ENCODE measurements around the gene THADA. TPM values are rescaled to one million over a fixed set of nuclear protein-coding genes. Genes with fewer than 3 reads are reported as not detected.

The THADA gene
- total and polyA plus RNA-seq, 12 donors = 7.5 to 18.0 (median 15.2) TPM

DNA sequence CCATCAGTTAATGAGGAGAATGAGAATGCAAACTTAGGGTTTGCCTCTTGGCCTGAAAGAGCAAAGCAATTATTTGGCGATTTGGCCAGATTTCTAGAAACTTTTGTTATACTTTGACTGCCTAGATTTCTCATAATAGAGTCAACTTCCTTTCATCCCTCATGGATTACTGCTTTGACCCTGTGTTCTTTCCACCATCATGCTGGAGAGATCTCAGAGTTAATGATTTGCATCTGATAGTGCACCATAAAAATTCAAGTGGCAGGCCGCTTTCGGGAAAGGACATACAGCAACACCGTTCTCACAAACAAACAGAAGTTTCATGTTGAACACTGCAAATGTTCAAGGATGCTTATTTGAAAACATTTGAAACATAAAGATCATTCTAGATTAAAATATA, 225.7 kb downstream of the THADA start:
- TF ChIP-seq, protein P1, sequence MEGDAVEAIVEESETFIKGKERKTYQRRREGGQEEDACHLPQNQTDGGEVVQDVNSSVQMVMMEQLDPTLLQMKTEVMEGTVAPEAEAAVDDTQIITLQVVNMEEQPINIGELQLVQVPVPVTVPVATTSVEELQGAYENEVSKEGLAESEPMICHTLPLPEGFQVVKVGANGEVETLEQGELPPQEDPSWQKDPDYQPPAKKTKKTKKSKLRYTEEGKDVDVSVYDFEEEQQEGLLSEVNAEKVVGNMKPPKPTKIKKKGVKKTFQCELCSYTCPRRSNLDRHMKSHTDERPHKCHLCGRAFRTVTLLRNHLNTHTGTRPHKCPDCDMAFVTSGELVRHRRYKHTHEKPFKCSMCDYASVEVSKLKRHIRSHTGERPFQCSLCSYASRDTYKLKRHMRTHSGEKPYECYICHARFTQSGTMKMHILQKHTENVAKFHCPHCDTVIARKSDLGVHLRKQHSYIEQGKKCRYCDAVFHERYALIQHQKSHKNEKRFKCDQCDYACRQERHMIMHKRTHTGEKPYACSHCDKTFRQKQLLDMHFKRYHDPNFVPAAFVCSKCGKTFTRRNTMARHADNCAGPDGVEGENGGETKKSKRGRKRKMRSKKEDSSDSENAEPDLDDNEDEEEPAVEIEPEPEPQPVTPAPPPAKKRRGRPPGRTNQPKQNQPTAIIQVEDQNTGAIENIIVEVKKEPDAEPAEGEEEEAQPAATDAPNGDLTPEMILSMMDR (IDR thresholded peaks at IDR 0.05) = no peak
- no peaks in the 10 kb centered on the region for H3K27me3 ChIP-seq
- H3K4me3 ChIP-seq = no peak overlapping the region
- peak overlapping the region in 8 of 10 donors; percentile 22 to 67 (median 42) for H3K27ac ChIP-seq
- ATAC-seq (no peak), DNase-seq (no peak)
- 70 to 82% methylated on average over 4 of the region's 4 CpGs for WGBS, 2 donors
- intact Hi-C loops (cut with DNase I) = no loop called here
- H3K9me3 ChIP-seq = no peaks in the 10 kb centered on the region
- H3K36me3 ChIP-seq = no peaks in the 10 kb centered on the region
- H3K4me1 ChIP-seq = peaks cover 10 to 49% (median 17%) of the 10 kb centered on the region in 9 donors

DNA sequence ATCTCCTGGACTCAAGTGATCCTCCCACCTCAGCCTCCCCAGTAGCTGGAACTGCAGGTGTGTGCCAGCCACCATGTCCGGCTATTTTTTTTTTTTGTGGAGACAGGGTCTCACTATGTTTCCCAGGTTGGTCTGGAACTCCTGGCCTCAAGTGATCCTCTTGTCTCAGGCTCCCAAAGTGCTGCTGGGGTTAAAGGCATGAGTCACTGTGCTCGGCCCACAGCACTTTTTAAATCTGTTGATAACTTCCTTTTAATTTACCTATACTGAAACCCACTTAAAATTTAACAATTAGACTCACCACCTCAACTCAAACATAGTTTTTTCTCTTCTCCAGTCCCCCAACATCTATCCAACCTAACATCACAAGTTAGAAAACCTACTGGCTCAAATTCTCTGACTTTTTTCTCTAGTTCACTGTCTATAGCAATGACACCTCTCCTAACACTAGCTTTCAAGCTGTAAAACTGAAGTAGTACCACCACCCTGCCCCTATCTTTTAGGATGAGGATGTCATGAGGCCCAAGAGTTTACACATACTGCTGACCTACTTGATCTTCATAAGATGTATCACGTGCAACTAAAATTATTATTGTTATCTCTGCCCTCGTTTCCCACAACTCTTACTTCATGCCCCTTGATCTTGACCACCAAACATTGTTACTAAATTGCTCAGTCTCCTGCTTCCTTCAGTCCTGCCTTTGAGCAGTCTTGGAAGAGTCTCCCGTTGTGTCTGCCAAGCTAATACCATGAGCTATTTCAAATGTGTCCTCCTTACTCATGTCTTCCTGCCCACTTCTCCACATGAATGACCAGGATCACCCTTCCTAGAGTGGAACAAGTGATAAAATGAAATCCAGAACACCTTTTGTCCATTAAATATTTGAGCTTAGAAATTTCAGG, 227.1 kb downstream of the THADA start:
- no peaks in the 10 kb centered on the region for H3K27me3 ChIP-seq
- peak in 1 of 8 donors; percentile 41 for ATAC-seq
- no peaks in the 10 kb centered on the region for H3K9me3 ChIP-seq
- TF ChIP-seq, protein P1 (IDR thresholded peaks at IDR 0.05) = no peak
- intact Hi-C loops (cut with DNase I) = no loop called here
- no peak overlapping the region for H3K4me3 ChIP-seq
- peaks cover 10 to 49% (median 17%) of the 10 kb centered on the region in 9 donors for H3K4me1 ChIP-seq
- 72 to 82% methylated on average over 5 of the region's 5 CpGs for WGBS, 2 donors
- H3K27ac ChIP-seq = peak overlapping the region in 2 of 10 donors; percentile 41 to 67
- DNase-seq = no peak
- H3K36me3 ChIP-seq = no peaks in the 10 kb centered on the region

DNA sequence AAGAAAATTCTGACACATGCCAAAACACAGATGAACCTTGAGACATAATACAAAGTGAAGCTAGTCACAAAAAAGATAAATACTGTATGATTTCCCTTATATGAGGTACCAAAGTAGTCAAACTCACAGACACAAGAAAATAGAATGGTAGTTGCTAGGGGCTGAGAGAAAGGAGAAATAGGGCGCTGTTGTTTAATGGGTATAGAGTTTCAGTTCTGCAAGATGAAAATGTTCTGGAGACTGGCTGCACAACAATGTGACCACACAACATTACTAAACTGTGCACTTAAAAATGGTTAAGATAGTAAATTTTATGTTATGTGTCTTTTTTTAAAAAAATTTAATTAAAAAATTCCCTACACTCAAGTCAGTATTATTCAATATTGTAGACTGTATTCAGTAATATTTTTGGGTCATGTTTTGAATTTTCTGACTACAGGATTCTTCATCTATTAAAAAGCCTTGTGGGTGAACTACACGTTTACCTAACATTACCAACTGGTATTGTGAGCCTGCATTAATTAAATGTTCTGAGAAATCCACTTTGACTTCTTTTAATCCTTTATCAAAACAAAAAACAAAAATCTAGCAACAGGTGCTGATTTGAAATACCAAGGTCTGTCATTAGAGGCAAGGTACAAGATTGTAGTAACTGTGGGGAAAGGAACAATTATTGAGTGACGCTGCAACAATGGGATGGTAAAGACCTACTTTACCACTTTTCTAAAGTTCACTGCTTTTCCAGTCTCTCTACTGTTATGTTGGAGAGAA, 228.6 kb downstream of the THADA start:
- intact Hi-C loops (cut with DNase I) = no loop called here
- TF ChIP-seq, protein P1 (IDR thresholded peaks at IDR 0.05) = no peak
- no peak for ATAC-seq

DNA sequence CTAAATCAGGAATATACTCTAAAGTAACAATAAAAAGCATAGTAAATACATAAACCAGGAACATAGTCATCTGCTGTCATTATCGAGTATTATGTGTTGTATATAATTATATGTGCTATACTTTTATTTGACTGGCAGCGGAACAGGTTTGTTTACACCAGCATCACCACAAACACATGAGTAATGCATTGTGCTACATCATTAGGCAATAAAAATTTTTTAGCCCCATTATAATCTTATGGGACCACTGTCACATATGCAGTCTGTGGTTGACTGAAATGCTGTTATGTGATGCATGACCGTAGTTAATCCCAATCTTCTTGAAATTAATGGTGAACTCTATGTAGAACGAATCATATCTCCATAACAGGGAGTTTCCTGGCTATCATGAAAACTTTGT, 232.7 kb downstream of the THADA start:
- TF ChIP-seq, protein P1 (IDR thresholded peaks at IDR 0.05) = no peak
- Histone ChIP-seq H3K27ac (no peak overlapping the region), H3K36me3 (no peaks in the 10 kb centered on the region), H3K27me3 (no peaks in the 10 kb centered on the region), H3K4me1 (peaks cover 0 to 20% (median 10%) of the 10 kb centered on the region in 9 donors), H3K9me3 (no peaks in the 10 kb centered on the region), H3K4me3 (no peak overlapping the region)
- 95 to 97% methylated on average over 4 of the region's 4 CpGs for WGBS, 2 donors
- intact Hi-C loops (cut with DNase I) = no loop called here
- ATAC-seq (no peak), DNase-seq (no peak)

More for the DNA sequence above, 228.6 kb downstream of the THADA start:
- 95 to 96% methylated on average over 3 of the region's 3 CpGs for WGBS, 2 donors
- no peaks in the 10 kb centered on the region for H3K36me3 ChIP-seq
- H3K4me1 ChIP-seq = peaks cover 10 to 49% (median 17%) of the 10 kb centered on the region in 9 donors
- H3K9me3 ChIP-seq = no peaks in the 10 kb centered on the region
- no peaks in the 10 kb centered on the region for H3K27me3 ChIP-seq
- DNase-seq = no peak
- H3K4me3 ChIP-seq = no peak overlapping the region
- H3K27ac ChIP-seq = no peak overlapping the region

All from heart right ventricle (tissue), 16 donors.